GM10266 (cell line): ENCODE measurements around the gene CALML6.

Source experiments
- DNase-seq: peaks from one replicate; pipeline ENCODE4 v3.0.0; 2012; ENCODE audit errors: extremely low spot score
- CTCF ChIP-seq: IDR thresholded peaks from 2 replicates; pipeline ENCODE4 v1.5.1; 2012; ENCODE audit warnings: mild to moderate bottlenecking, low read depth; ENCODE audit not compliant: control insufficient read depth, insufficient read depth; ENCODE audit errors: missing control alignments

CALML6 gene

DNA sequence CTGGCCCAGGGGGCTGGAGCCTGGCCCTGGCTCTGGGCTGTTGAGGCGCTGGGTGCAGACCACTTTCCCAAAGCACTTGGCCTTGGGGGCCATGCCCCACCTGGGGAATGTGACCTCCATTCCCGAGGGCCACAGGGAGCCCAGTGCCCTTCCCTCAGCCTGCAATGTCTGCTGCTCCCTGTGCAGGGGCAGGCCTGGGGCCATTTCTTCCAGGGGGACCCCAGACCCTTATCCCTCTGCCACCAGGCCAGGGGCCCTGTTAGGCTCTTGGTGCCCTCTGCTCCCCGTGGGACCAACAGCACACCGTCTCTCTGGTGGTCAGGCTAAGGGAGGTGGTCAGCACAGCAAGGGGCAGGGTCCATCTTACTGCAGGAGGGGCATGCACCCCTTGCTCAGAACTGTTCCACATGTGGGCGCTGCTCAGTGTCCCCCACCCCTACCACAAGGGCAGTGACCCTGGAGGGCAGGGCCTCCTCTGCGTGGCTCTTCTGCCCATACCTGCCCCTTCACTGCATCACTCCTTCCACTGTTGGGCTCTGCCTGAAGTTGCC, 5.1 kb downstream of the CALML6 start:
- TF ChIP-seq CTCF: no peak
- DNase-seq: no peak

DNA sequence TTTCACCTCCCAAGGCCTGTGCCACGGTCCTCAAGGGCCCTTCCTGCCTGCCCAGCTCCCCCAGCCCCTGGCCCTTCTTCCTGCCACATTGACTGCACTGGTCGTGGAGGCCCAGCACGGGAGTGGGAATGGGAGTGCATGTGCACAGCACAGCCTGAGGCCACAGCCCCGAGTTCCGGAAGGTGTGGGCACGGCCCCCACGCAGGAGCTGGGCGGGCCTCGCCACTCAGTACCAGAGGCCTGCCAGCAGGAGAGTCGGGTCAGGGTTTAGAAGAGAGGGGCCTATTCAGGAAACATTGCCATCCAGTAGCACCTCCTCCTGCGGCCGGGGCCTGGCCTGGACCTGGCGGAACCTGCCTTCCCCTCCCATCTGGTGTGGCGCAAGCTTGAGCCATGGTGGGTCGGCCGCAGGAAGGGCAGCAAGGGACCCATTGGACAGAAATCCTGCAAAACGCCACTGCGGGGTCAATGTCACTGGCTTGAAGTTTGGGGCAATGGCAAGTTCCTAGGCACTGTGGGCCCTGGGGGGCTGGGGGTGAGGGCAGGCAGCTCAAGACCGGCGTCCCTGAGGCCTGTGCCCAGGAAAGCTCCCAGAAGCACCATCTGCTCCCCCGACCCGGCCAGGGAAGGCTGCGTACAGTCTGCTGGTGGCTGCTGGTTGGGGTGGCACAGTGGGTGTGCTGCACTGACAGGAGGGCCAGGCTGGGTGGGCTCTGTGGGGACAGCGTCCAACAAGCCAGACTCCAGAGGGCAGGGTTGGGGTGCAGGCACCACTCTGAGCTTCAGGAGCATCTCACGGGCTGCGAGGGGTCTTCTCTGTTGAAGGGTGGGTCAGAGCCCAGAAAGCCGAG, 5.8 kb downstream of the CALML6 start:
- no peak for TF ChIP-seq CTCF
- DNase-seq: no peak

- DNase-seq: no peak
- TF ChIP-seq CTCF: no peak
Measured at GRCh38 chr1:1921459-1921862, 6.4 kb downstream of the CALML6 start.

GRCh38 chr1:1921901-1922701, 7.0 kb downstream of the CALML6 start:
- DNase-seq: no peak
- no peak for TF ChIP-seq CTCF

DNA sequence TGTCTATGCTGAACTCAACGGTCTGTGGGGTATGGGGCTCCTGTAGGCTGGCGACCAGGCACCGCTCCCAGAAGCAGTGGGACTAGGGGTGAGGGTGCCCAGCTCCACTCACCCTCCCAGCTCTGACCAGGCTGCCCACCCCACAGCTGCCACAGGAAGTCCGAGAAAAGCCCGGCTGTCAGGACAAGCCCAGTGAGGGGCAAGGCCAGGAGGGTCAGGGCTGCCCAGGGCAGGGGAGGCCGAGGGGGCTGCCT, 7.6 kb downstream of the CALML6 start:
- no peak for DNase-seq
- TF ChIP-seq CTCF: no peak

- TF ChIP-seq CTCF: no peak
Measured at GRCh38 chr1:1922956-1923833, 8.1 kb downstream of the CALML6 start.

GRCh38 chr1:1924386-1924785, 9.3 kb downstream of the CALML6 start:
- no peak for TF ChIP-seq CTCF
- DNase-seq: no peak

More at GRCh38 chr1:1922956-1923833, 8.1 kb downstream of the CALML6 start:
- no peak for DNase-seq
